Fibroblast of villous mesenchyme (primary cell): ENCODE data around the gene PIK3IP1. TPM values are rescaled to one million over a fixed set of nuclear protein-coding genes. Genes with fewer than 3 reads are reported as not detected.

Experiments
- DNase-seq: peaks from one replicate; pipeline ENCODE4 v3.0.0-alpha.2; 2010; ENCODE audit warnings: low read depth
- H3K4me3 ChIP-seq: 2 replicates; pipeline ENCODE4 v1.5.1; 2011; ENCODE audit warnings: low read depth, mild to moderate bottlenecking, low read length
- CTCF ChIP-seq: IDR thresholded peaks from 2 replicates; pipeline ENCODE4 v1.5.1; 2012; ENCODE audit warnings: low read depth, mild to moderate bottlenecking, low read length; ENCODE audit not compliant: insufficient read depth
- total RNA-seq: library from RNA; depleted of rRNA; stranded (reverse); fragments of >200 nt; gene quantifications from 2 replicates; pipeline ENCODE4 v1.2.3, GENCODE V29; 2012

PIK3IP1 gene
- total RNA-seq, 1 donor: 11.2 TPM

- no peak overlapping the region for H3K4me3 ChIP-seq
- no peak for TF ChIP-seq CTCF
- DNase-seq: no peak
Measured at GRCh38 chr22:31274017-31274416, 18.3 kb downstream of the PIK3IP1 start.

GRCh38 chr22:31272522-31273446 is 19.5 kb downstream of the PIK3IP1 start:
- DNase-seq: peak; percentile 64
- H3K4me3 ChIP-seq: no peak overlapping the region
- TF ChIP-seq CTCF: peak; percentile 73

GRCh38 chr22:31271485-31271884 is 20.8 kb downstream of the PIK3IP1 start:
- DNase-seq: peak; percentile 23
- no peak for TF ChIP-seq CTCF
- no peak overlapping the region for H3K4me3 ChIP-seq

- H3K4me3 ChIP-seq: no peak overlapping the region
- no peak for TF ChIP-seq CTCF
- DNase-seq: no peak
Measured at GRCh38 chr22:31271026-31271425, 21.3 kb downstream of the PIK3IP1 start.

- DNase-seq: no peak
- no peak overlapping the region for H3K4me3 ChIP-seq
- TF ChIP-seq CTCF: no peak
Measured at GRCh38 chr22:31269892-31270579, 22.3 kb downstream of the PIK3IP1 start.

GRCh38 chr22:31268281-31268680 is 24.0 kb downstream of the PIK3IP1 start:
- no peak overlapping the region for H3K4me3 ChIP-seq
- DNase-seq: no peak
- no peak for TF ChIP-seq CTCF
